HG03442 (cell line): ENCODE results near the gene JMJD6.
"Not testable (repeated sequence)": the region's sequence is repeated elsewhere in the genome, so short reads cannot be mapped to it uniquely, and the experiment has no call there.

Experiments used
- ATAC-seq: cut with Tn5 transposase; IDR thresholded peaks from one replicate; pipeline ENCODE4 v1.9.1; 2021; ENCODE audit warnings: mild to moderate bottlenecking, moderate library complexity; ENCODE audit not compliant: unreplicated experiment

JMJD6 gene

GRCh38 chr17:76726231-76726775 lies at the start of gene JMJD6:
JMJD6 (minus strand) TSS chr17:76726606; CDS start chr17:76726475, 131 bp downstream.
- ATAC-seq, result peak; percentile 68

DNA sequence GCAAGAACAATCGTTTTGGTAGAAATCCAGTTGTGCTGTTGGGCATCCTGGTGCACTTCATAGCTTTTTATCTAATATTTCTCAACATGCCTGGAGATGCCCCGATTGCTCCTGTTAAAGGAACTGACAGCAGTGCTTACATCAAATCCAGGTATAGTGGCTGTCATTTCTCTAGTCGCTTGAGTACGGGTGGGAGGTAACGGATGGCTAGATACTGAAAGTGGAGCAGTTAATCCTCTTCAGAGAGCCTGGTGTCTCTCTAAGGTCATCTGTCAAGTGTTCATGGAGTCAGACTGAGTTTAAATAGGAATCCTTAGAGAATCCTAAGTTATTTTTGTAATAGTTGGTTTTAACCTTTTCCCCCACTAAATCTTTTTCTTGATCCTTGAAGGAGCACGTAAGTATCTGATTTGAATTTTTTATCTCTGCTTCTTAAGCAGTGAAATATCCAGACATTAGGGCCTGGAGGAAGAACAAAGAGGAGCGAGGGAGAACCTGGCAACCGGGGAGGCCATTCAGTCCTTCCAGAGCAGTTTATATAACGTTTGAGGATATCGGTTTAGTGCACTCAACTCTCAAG lies 48.7 kb upstream of the JMJD6 start:
- no peak for ATAC-seq

- no peak for ATAC-seq
Observed at GRCh38 chr17:76772842-76773525, 46.6 kb upstream of the JMJD6 start.

GRCh38 chr17:76758570-76758969 lies 32.2 kb upstream of the JMJD6 start:
- ATAC-seq, result no peak

- no peak for ATAC-seq
Observed at GRCh38 chr17:76757256-76757655, 30.9 kb upstream of the JMJD6 start.

DNA sequence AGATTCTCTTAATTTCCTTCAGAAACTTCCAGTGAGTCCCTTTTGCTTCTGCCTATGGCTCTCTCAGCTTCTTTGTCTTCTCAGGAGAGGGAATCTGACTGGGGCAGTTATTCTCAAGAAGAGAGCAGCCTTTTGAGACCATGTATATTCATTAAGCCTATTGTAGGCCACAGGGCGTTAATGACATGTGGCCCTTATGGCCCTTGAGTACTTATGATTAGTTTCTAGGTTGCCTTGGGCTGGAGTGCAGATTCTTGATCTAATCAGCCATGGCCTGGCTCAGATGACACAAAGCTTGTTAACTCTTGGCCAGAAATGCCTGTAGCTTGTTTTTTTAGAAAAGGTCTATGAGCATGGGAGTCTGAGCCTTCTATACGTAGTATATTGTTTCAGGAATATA lies 28.9 kb upstream of the JMJD6 start:
- no peak for ATAC-seq

DNA sequence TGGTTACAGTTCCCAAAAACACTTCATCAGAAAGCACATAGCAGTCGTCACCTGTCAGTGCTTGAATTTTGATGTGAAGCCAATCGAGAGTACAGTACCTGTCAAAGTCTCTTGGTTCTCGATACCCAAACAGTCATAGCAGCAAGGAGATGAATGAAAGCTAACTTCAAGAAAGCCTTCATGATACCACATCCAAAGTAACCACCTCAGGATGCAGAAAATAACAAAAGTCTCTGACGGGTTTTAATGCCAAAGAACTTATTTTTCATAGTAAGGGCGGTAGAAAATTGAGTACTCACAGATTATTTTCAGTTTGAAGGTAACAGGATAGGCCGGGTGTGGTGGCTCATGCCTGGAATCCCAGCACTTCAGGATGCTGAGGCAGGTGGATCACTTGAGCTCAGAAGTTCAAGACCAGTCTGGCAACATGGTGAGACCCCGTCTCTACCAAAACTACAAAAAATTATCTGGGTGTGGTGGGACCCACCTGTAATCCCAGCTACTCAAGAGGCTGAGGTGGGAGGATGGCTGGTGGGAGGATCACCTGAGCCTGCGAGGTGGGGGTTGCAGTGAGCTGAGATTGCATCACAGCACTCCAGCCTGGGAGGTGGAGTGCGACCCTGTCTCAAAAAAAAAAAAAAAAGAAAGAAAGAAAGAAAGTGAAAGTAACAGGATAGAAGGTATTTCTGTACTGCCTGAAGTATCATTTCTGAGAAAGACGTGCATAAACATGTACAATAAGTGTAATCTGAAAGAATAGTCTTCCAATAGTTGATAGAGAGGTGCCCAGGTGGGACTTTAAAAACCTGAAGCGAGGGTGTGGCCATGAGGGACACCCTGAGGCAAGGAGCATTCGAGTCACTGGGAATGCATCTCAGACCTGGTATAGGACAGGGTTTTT lies 26.9 kb upstream of the JMJD6 start:
- no peak for ATAC-seq

- no peak for ATAC-seq
Observed at GRCh38 chr17:76752006-76752405, 25.6 kb upstream of the JMJD6 start.

GRCh38 chr17:76751416-76751993 lies 25.1 kb upstream of the JMJD6 start:
- ATAC-seq, result no peak

GRCh38 chr17:76748657-76749056 lies 22.3 kb upstream of the JMJD6 start:
- ATAC-seq, result no peak

GRCh38 chr17:76747716-76748363 lies 21.4 kb upstream of the JMJD6 start:
- no peak for ATAC-seq

DNA sequence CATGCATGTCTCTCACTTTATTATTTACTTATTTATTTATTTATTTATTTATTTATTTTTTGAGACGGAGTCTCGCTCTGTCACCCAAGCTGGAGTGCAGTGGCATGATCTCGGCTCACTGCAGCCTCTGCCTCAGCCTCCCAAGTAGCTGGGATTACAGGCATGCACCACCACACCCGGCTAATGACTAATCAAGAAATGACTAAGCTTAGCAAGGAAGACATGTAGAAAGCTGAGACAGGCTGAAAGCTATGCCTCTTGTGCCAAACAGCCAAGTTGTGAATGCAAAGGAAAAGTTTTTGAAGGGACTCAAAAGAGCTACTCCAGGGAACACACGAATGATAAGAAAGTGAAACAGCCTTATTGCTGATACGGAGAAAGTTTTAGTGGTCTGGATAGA lies 19.4 kb upstream of the JMJD6 start:
- ATAC-seq, result not testable (repeated sequence)

GRCh38 chr17:76744747-76745146 lies 18.3 kb upstream of the JMJD6 start:
- ATAC-seq, result no peak

DNA sequence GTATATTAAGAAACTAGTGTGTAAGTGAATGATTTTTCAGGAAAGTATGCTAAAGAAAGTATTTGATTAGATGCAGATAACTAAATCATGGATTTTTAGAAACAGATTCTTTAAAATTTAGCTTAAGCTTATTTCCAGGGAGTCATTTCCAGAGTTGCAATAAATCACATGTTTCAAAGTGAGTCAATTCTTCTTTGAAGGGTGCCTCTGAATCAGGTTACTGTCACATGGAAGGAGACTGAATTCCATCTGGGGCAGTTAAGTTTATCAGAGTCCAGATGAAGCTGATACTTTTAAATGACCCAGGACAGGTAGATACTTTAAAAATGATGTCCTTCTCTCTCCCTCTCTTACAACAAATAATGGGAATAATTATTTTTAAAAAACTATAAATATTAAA lies 16.6 kb upstream of the JMJD6 start:
- no peak for ATAC-seq

DNA sequence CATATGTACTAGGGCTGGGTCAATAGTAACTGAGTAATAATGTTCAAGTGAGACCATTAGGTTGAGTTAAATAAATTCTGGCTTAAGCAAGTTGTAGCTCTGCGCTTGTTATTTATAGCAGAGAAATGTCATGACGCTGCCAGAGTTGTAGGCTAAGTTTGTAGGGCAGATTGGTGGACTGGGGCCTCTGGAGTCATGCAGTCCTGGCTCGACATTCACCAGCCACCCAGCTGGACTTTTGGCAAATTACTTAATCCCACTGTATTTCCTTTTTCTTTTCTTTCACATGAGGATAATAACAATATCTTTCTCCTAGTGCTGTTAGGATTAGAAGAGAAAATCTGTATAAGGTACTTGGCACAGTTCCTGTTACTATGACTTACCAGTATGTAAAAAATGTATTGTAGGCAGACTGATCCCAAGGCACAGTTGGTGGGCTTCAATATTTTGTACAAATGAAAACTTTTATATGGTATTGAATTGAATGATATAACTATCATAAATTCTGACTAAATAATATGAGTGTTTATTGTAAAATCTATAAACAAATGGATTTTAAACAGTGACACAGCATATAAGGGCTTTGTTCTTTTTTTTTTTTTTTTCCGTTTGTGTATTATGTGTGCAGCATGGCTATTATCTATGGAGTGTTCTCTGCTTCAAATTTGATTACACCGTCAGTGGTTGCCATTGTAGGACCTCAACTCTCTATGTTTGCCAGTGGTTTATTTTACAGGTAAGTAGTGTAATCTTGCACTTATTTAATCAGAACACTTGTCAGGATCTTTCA lies 14.1 kb upstream of the JMJD6 start:
- no peak for ATAC-seq

DNA sequence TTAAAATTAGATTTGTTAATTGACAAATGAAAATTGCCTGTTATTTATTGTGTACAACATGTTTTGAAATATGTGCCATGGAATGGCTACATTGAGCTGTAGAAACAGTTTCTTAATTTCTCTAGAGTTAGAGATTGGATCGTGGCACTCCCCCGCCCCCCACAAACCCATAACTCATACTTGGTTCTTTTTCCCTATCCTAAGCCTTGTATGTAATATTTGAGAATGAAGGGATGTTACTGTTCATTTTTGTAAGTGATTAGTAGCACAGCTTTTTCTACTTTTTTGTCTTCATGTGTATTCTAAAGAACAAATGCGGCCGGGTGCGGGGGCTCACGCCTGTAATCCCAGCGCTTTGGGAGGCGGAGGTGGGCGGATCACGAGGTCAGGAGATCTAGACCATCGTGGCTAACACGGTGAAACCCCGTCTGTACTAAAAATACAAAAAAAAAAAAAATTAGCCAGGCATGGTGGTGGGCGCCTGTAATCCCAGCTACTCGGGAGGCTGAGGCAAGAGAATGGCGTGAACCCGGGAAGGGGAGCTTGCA lies 13.2 kb upstream of the JMJD6 start:
- ATAC-seq, result not testable (repeated sequence)

DNA sequence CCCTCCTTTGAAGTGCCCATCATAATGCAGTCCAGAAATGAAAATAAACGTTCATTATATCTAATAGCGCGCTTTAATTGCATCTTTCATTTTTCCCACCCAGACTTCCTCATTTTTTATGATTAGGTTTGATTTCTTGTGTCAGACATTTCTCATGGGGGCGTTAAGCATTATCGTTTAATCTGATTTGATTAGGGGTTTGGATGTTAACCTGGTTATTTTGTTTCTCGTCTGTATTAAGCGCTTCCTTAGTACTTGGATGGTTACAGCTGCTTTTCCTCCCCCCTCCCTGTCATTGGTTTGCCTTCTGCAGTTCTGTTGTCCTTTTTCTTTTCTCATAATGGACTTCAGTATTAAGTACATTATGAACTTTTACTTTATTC lies 12.1 kb upstream of the JMJD6 start:
- ATAC-seq, result no peak

GRCh38 chr17:76737676-76738467 lies 11.5 kb upstream of the JMJD6 start, which contains the start of gene MFSD11:
MFSD11 (plus strand) TSS chr17:76738119; CDS start chr17:76738353, 234 bp downstream.
- peak; percentile 46 for ATAC-seq
